ENCODE results near the gene PEDS1. TPM values are rescaled to one million over a fixed set of nuclear protein-coding genes. Genes with fewer than 3 reads are reported as not detected.
A peak's percentile ranks its signal among the peaks of the same experiment; 100 is the strongest.
"Not testable (repeated sequence)": the region's sequence is repeated elsewhere in the genome, so short reads cannot be mapped to it uniquely, and the experiment has no call there.

Gene PEDS1
- polyA plus RNA-seq, 4 donors = 22.8 to 28.7 (median 26.5) TPM

- peak in 1 of 4 donors; percentile 17 for DNase-seq (ENCODE audit: low read depth in 4 of 4, low spot score in 3 of 4)
Measured at GRCh38 chr20:50191065-50191543, 37.6 kb upstream of the PEDS1 start.

GRCh38 chr20:50190251-50191064 lies 36.9 kb upstream of the PEDS1 start, which contains the start of gene CEBPB:
Gene CEBPB (plus strand): TSS chr20:50190830. CDS start chr20:50191034, 204 bp downstream.
- peak in 3 of 4 donors; percentile 67 to 86 (median 80) for DNase-seq (ENCODE audit: low read depth in 4 of 4, low spot score in 3 of 4)

- no peak for DNase-seq (ENCODE audit: low read depth in 4 of 4, low spot score in 3 of 4)
Measured at GRCh38 chr20:50189681-50190250, 36.2 kb upstream of the PEDS1 start.

GRCh38 chr20:50188879-50189680 lies 35.6 kb upstream of the PEDS1 start:
- no peak for DNase-seq (ENCODE audit: low read depth in 4 of 4, low spot score in 3 of 4)

GRCh38 chr20:50188287-50188688 lies 34.8 kb upstream of the PEDS1 start:
- DNase-seq (ENCODE audit: low read depth in 4 of 4, low spot score in 3 of 4) = no peak

- DNase-seq (ENCODE audit: low read depth in 4 of 4, low spot score in 3 of 4) = no peak
Measured at GRCh38 chr20:50187403-50188051, 34.0 kb upstream of the PEDS1 start.

GRCh38 chr20:50186987-50187402 lies 33.5 kb upstream of the PEDS1 start:
- no peak for DNase-seq (ENCODE audit: low read depth in 4 of 4, low spot score in 3 of 4)

GRCh38 chr20:50186151-50186885 lies 32.8 kb upstream of the PEDS1 start:
- DNase-seq (ENCODE audit: low read depth in 4 of 4, low spot score in 3 of 4) = peak in 2 of 4 donors; percentile 64 to 69

- DNase-seq (ENCODE audit: low read depth in 4 of 4, low spot score in 3 of 4) = no peak
Measured at GRCh38 chr20:50185426-50185825, 31.9 kb upstream of the PEDS1 start.

GRCh38 chr20:50182346-50182745 lies 28.8 kb upstream of the PEDS1 start:
- DNase-seq (ENCODE audit: low read depth in 4 of 4, low spot score in 3 of 4) = no peak

GRCh38 chr20:50181344-50181743 lies 27.8 kb upstream of the PEDS1 start:
- DNase-seq (ENCODE audit: low read depth in 4 of 4, low spot score in 3 of 4) = no peak

- not testable (repeated sequence) for DNase-seq (ENCODE audit: low read depth in 4 of 4, low spot score in 3 of 4)
Measured at GRCh38 chr20:50178672-50179071, 25.1 kb upstream of the PEDS1 start.

- no peak for DNase-seq (ENCODE audit: low read depth in 4 of 4, low spot score in 3 of 4)
Measured at GRCh38 chr20:50175938-50176933, 22.7 kb upstream of the PEDS1 start.

GRCh38 chr20:50174456-50174855 lies 20.9 kb upstream of the PEDS1 start:
- no peak for DNase-seq (ENCODE audit: low read depth in 4 of 4, low spot score in 3 of 4)

- peak in 2 of 4 donors; percentile 57 to 60 for DNase-seq (ENCODE audit: low read depth in 4 of 4, low spot score in 3 of 4)
Measured at GRCh38 chr20:50172347-50173013, 19.0 kb upstream of the PEDS1 start.

- no peak for DNase-seq (ENCODE audit: low read depth in 4 of 4, low spot score in 3 of 4)
Measured at GRCh38 chr20:50170549-50171220, 17.2 kb upstream of the PEDS1 start.

- peak in 1 of 4 donors; percentile 61 for DNase-seq (ENCODE audit: low read depth in 4 of 4, low spot score in 3 of 4)
Measured at GRCh38 chr20:50169329-50169823, 15.9 kb upstream of the PEDS1 start.

Data from right renal pelvis (tissue), 4 donors.